Stimulated activated CD4-positive, alpha-beta T cell treated with anti-CD3 and anti-CD28 coated beads, Interleukin-1b, Interleukin-23, amount 100 ng/mL, for 4 hours (primary cell): ENCODE measurements around the gene GALNT1.

Source experiments
- DNase-seq, 2 donors: peaks; one replicate each; pipeline ENCODE4 v3.0.0-alpha.2; 2020; ENCODE audit warnings: low read depth in 2 of 2

The GALNT1 gene

DNA sequence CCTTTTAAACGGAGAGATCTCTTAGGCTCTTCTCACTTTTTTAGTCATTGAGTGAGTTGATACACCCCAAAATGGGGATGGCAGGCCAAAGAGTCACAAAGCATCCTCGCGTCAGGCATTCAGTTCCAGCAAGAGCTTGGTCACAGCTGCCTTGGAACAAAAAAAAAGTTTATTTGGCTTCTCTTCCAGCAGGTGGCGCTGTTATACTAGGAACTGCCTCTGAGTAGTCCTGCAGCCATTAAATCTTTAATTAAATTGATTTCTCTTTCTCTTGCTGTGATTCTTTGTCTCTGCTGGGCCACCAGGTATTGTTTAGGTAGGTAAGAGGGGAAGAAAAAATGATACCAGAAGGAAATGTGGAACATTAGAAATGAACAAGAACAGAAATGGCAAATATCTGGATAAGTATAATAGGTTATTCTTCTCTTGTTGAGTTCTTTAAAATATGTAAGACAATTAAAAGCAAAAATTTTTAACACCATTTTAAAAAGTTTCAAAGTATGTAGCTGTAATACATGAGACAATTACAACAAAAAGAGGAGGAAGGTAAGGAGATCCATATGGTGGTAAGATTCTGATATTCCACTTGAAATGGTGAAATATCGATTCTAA, 175.1 kb downstream of the GALNT1 start:
- DNase-seq = peak; percentile 11 to 27
